H1 (cell line): ENCODE data around the gene HIP1. TPM values are rescaled to one million over a fixed set of nuclear protein-coding genes. Genes with fewer than 3 reads are reported as not detected.

Source experiments
- CTCF ChIA-PET: fragments of 300-600 bp; sonication (Branson Sonifier 250); formaldehyde crosslinking; loops from one replicate; lab custom pipeline; 2021; ENCODE audit not compliant: partially characterized antibody; lab: Charles Lee
- POLR2A ChIA-PET: fragments of 300-600 bp; sonication (Branson Sonifier 250); formaldehyde crosslinking; loops from one replicate; lab custom pipeline; 2021; ENCODE audit warnings: inconsistent platforms; ENCODE audit not compliant: partially characterized antibody; lab: Charles Lee
- DNase-seq, 2 experiments: peaks; one replicate each; pipeline versions ENCODE4 v3.0.0 to v3.0.0-alpha.2; 2010 to 2022; ENCODE audit warnings: low spot score in 2 of 2, low read depth in 1 of 2, mixed read lengths in 1 of 2
- FAIRE-seq: peaks from 2 replicates; lab custom pipeline; 2011; peaks lifted over from hg19 to GRCh38; lab: Jason Lieb, UNC
- H2AFZ ChIP-seq: 2 replicates; pipeline ENCODE4 v1.8.1; 2012; ENCODE audit warnings: low read length, inconsistent platforms
- H2AK5ac ChIP-seq: 2 replicates; pipeline ENCODE4 v1.6.1; 2013; ENCODE audit warnings: low read depth, low read length
- H2BK120ac ChIP-seq: replicated peaks from 2 replicates; pipeline ENCODE3; 2013; ENCODE audit warnings: low read depth, low read length, inconsistent platforms
- H2BK12ac ChIP-seq: 2 replicates; pipeline ENCODE4 v1.6.1; 2013; ENCODE audit warnings: low read depth, low read length
- H2BK15ac ChIP-seq: 2 replicates; pipeline ENCODE4 v1.6.1; 2013; ENCODE audit warnings: low read length
- H2BK20ac ChIP-seq: 2 replicates; pipeline ENCODE4 v1.6.1; 2013; ENCODE audit warnings: low read length
- H2BK5ac ChIP-seq: 2 replicates; pipeline ENCODE4 v1.6.1; 2013; ENCODE audit warnings: low read depth, low read length
- H3K14ac ChIP-seq: 2 replicates; pipeline ENCODE4 v1.6.1; 2013; ENCODE audit warnings: inconsistent platforms; ENCODE audit not compliant: insufficient read length
- H3K18ac ChIP-seq: 2 replicates; pipeline ENCODE4 v1.6.1; 2013; ENCODE audit warnings: low read length; ENCODE audit errors: extremely low read depth
- H3K23ac ChIP-seq: 2 replicates; pipeline ENCODE4 v1.6.1; 2013; ENCODE audit warnings: inconsistent platforms; ENCODE audit not compliant: insufficient read length
- H3K23me2 ChIP-seq: 2 replicates; pipeline ENCODE4 v1.6.1; 2013; ENCODE audit warnings: low read depth, low read length
- H3K27ac ChIP-seq: 2 replicates; pipeline ENCODE4 v1.6.1; 2011; ENCODE audit warnings: low read depth, low read length, inconsistent platforms
- H3K27me3 ChIP-seq, 4 experiments: replicated peaks in 1 of 4; 1 replicate in 1 of 4; 2 replicates in 3 of 4; pipeline versions ENCODE4 v1.6.1 to v1.8.1; 2011 to 2013; ENCODE audit warnings: low read length in 3 of 4, mild to moderate bottlenecking in 3 of 4, inconsistent platforms in 2 of 4, mixed read lengths in 2 of 4, moderate library complexity in 1 of 4; ENCODE audit not compliant: control insufficient read depth in 3 of 4, insufficient read depth in 3 of 4; ENCODE audit errors: extremely low read depth in 1 of 4
- H3K36me3 ChIP-seq, 4 experiments: 2 replicates each; pipeline versions ENCODE4 v1.6.1 to v1.8.1; 2011 to 2013; ENCODE audit warnings: mild to moderate bottlenecking in 4 of 4, low read length in 3 of 4, moderate library complexity in 2 of 4, control low read depth in 1 of 4, inconsistent platforms in 1 of 4; ENCODE audit not compliant: insufficient read depth in 4 of 4, control insufficient read depth in 2 of 4
- H3K4ac ChIP-seq: replicated peaks from 2 replicates; pipeline ENCODE3; 2013; ENCODE audit warnings: low read length, low read depth, mixed read lengths, inconsistent platforms; ENCODE audit not compliant: insufficient read length
- H3K4me1 ChIP-seq, 4 experiments: replicated peaks in 1 of 4; 1 replicate in 1 of 4; 2 replicates in 3 of 4; pipeline versions ENCODE4 v1.6.1 to v1.8.1; 2011 to 2013; ENCODE audit warnings: low read length in 3 of 4, inconsistent platforms in 2 of 4, mixed read lengths in 1 of 4; ENCODE audit not compliant: insufficient read depth in 4 of 4, control insufficient read depth in 3 of 4
- H3K4me2 ChIP-seq, 2 experiments: 2 replicates each; pipeline versions ENCODE4 v1.6.1 to v1.8.1; 2011 to 2013; ENCODE audit warnings: low read depth in 2 of 2, low read length in 2 of 2, control low read depth in 1 of 2, inconsistent platforms in 1 of 2, mild to moderate bottlenecking in 1 of 2; ENCODE audit not compliant: insufficient read depth in 1 of 2
- H3K4me3 ChIP-seq, 4 experiments: fragments of 200-600, 300-600 bp in 1 of 4; sonication (generic), shearing (Covaris generic), sonication (Bioruptor Twin) in 1 of 4; 2 replicates each; pipeline versions ENCODE4 v1.5.1 to v1.8.1; 2011 to 2016; ENCODE audit warnings: low read length in 4 of 4, low read depth in 3 of 4, control low read depth in 2 of 4, inconsistent platforms in 2 of 4, mild to moderate bottlenecking in 2 of 4, mixed read lengths in 1 of 4, moderate library complexity in 1 of 4; ENCODE audit not compliant: insufficient read depth in 2 of 4; ENCODE audit errors: extremely low read depth in 1 of 4
- H3K56ac ChIP-seq: replicated peaks from 2 replicates; pipeline ENCODE3; 2013; ENCODE audit warnings: low read depth, mild to moderate bottlenecking, mixed read lengths, low read length, inconsistent platforms; ENCODE audit not compliant: insufficient read length
- H3K79me1 ChIP-seq: 2 replicates; pipeline ENCODE4 v1.6.1; 2013; ENCODE audit warnings: low read depth, low read length, control low read depth
- H3K79me2 ChIP-seq, 2 experiments: 2 replicates each; pipeline versions ENCODE4 v1.6.1 to v1.8.1; 2012 to 2013; ENCODE audit warnings: low read length in 2 of 2, mild to moderate bottlenecking in 2 of 2, inconsistent platforms in 1 of 2; ENCODE audit not compliant: insufficient read depth in 2 of 2, control insufficient read depth in 1 of 2
- H3K9ac ChIP-seq, 4 experiments: replicated peaks in 1 of 4; 1 replicate in 1 of 4; 2 replicates in 3 of 4; pipeline versions ENCODE4 v1.6.1 to v1.8.1; 2011 to 2013; ENCODE audit warnings: low read depth in 3 of 4, low read length in 3 of 4, control low read depth in 2 of 4, mild to moderate bottlenecking in 2 of 4, moderate library complexity in 2 of 4, inconsistent platforms in 1 of 4; ENCODE audit errors: extremely low read depth in 1 of 4
- H3K9me3 ChIP-seq, 2 experiments: 2 replicates each; pipeline versions ENCODE4 v1.6.1 to v1.8.1; 2012 to 2013; ENCODE audit warnings: mild to moderate bottlenecking in 2 of 2, moderate library complexity in 2 of 2, control low read depth in 1 of 2, inconsistent platforms in 1 of 2, low read depth in 1 of 2, low read length in 1 of 2, mixed read lengths in 1 of 2; ENCODE audit not compliant: insufficient read depth in 2 of 2
- H4K20me1 ChIP-seq, 2 experiments: replicated peaks in 1 of 2; 2 replicates each; pipeline versions ENCODE3 to v1.8.1; 2011 to 2013; ENCODE audit warnings: inconsistent platforms in 2 of 2, low read length in 2 of 2, mild to moderate bottlenecking in 1 of 2; ENCODE audit not compliant: insufficient read depth in 2 of 2, control insufficient read depth in 1 of 2
- H4K5ac ChIP-seq: 2 replicates; pipeline ENCODE4 v1.6.1; 2013; ENCODE audit warnings: low read length, low read depth, mixed read lengths, inconsistent platforms; ENCODE audit not compliant: insufficient read length
- H4K8ac ChIP-seq: 2 replicates; pipeline ENCODE4 v1.8.0; 2013; ENCODE audit warnings: mild to moderate bottlenecking, moderate library complexity, low read length, inconsistent platforms; ENCODE audit not compliant: insufficient read depth; ENCODE audit errors: extremely low read depth
- H4K91ac ChIP-seq: replicated peaks from 2 replicates; pipeline ENCODE3; 2013; ENCODE audit warnings: low read length, mixed read lengths, inconsistent platforms; ENCODE audit not compliant: insufficient read length
- BCL11A ChIP-seq, 2 experiments: IDR thresholded peaks; one replicate each; pipeline ENCODE4 v1.6.1; 2011; ENCODE audit warnings: low read depth in 2 of 2, low read length in 2 of 2, mild to moderate bottlenecking in 2 of 2
- CHD2 ChIP-seq: IDR thresholded peaks from 2 replicates; pipeline ENCODE4 v1.6.1; 2012; ENCODE audit warnings: low read length, improper control_type of control experiment
- CREB1 ChIP-seq: IDR thresholded peaks from 2 replicates; pipeline ENCODE4 v1.6.1; 2012; ENCODE audit warnings: inconsistent platforms
- GABPA ChIP-seq: IDR thresholded peaks from 2 replicates; pipeline ENCODE4 v1.6.1; 2011; ENCODE audit warnings: mild to moderate bottlenecking, low read length, moderate library complexity, borderline replicate concordance; ENCODE audit not compliant: insufficient read depth
- HDAC2 ChIP-seq, 2 experiments: fragments of 300-600 bp in 1 of 2; sonication (generic) in 1 of 2; IDR thresholded peaks; 2 replicates each; pipeline ENCODE4 v1.6.1; 2011 to 2012; ENCODE audit warnings: low read depth in 2 of 2, low read length in 2 of 2, mild to moderate bottlenecking in 2 of 2, moderate library complexity in 2 of 2, borderline replicate concordance in 1 of 2, inconsistent platforms in 1 of 2
- JUN ChIP-seq: IDR thresholded peaks from 2 replicates; pipeline ENCODE4 v1.6.1; 2011; ENCODE audit warnings: low read depth, mild to moderate bottlenecking, improper control_type of control experiment, low read length
- JUND ChIP-seq: IDR thresholded peaks from 2 replicates; pipeline ENCODE4 v1.6.1; 2011; ENCODE audit warnings: mild to moderate bottlenecking, improper control_type of control experiment, low read length
- KDM1A ChIP-seq: fragments of 200-600, 300-600 bp; sonication (generic); IDR thresholded peaks from 2 replicates; pipeline ENCODE4 v1.7.1; 2016; ENCODE audit warnings: mild to moderate bottlenecking, low read length, borderline replicate concordance
- MAFK ChIP-seq: IDR thresholded peaks from 2 replicates; pipeline ENCODE4 v1.6.1; 2012; ENCODE audit warnings: low read depth, mild to moderate bottlenecking, improper control_type of control experiment, low read length
- SIRT6 ChIP-seq: IDR thresholded peaks from one replicate; pipeline ENCODE4 v1.7.1; 2012; ENCODE audit warnings: low read length, inconsistent platforms
- SIX5 ChIP-seq: IDR thresholded peaks from 2 replicates; pipeline ENCODE4 v1.6.1; 2011; ENCODE audit warnings: mild to moderate bottlenecking, low read depth, low read length
- SP2 ChIP-seq: IDR thresholded peaks from 2 replicates; pipeline ENCODE4 v1.6.1; 2012; ENCODE audit warnings: mild to moderate bottlenecking, low read length, inconsistent platforms
- YY1 ChIP-seq: IDR thresholded peaks from 2 replicates; pipeline ENCODE4 v1.6.1; 2011; ENCODE audit warnings: low read depth, mild to moderate bottlenecking, low read length
- WGBS, 2 experiments: shearing (Covaris generic) in 1 of 2; methylation state at CpG; one replicate each; pipeline versions ENCODE4 v1.1.6 to v1.1.7; 2013 to 2015; ENCODE audit warnings: low lambda C conversion rate in 2 of 2, mixed read lengths in 2 of 2, inconsistent platforms in 1 of 2, low coverage in 1 of 2, missing lambda C conversion rate in 1 of 2; ENCODE audit not compliant: insufficient replicate concordance in 2 of 2, insufficient coverage in 1 of 2, insufficient read length in 1 of 2; ENCODE audit errors: extremely low coverage in 1 of 2, missing lambda C conversion rate in 1 of 2; 5-methylcytosine and 5-hydroxymethylcytosine counted together
- polyA plus RNA-seq, 7 experiments: library from polyadenylated mRNA; depleted of rRNA in 3 of 7; stranded (reverse) in 5 of 7; unstranded in 2 of 7; fragments of >200 nt in 5 of 7; fragments of 200-250 nt in 2 of 7; gene quantifications; 1 replicate in 5 of 7; 2 replicates in 1 of 7; 4 replicates in 1 of 7; pipeline versions ENCODE4 v1.2.1 to v1.2.3, GENCODE V29; 2011 to 2013; ENCODE audit warnings: missing spikeins in 2 of 7, mixed read lengths in 2 of 7
- total RNA-seq: library from RNA; stranded (reverse); fragmentation: NEBNext Ultra II Directional; extraction: Animal tissue kit (Norgen Biotek cat#: 25700); gene quantifications from 2 replicates; pipeline ENCODE4 v1.2.1, GENCODE V29; 2021
- TF ChIP-seq, protein P1 (sequence below): IDR thresholded peaks from 2 replicates; pipeline ENCODE4 v1.6.1; 2012; ENCODE audit warnings: low read length, inconsistent platforms

HIP1 gene
- total and polyA plus RNA-seq, 2 of the 8 experiments (the other 6 are each of a cell fraction or from before 2014, with no cell fraction given) = 51.8 to 108 TPM

DNA sequence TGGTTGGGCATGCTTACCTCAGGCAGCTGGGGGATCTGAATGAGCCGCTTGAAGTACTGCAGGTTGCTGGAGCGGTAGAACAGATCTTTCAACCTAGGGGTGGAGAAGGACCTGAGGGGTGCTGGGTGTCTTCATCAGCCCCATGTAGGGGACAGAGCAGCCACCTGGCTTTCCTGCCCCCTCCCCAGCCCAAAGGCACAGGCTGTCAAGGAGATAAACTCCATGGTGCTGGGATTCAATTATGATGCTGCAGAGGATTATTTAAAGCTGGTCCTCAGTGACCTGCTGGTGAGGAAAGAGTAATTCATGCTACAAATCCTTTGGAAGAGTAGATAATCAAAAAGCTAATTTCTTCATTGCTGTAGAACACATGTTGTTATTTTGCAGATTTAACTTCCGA, 175.6 kb downstream of the HIP1 start:
- H3K14ac ChIP-seq = no peak overlapping the region
- no peak overlapping the region for H4K91ac ChIP-seq
- no peaks in the 10 kb centered on the region for H3K27me3 ChIP-seq
- FAIRE-seq (no peak), DNase-seq (no peak)
- no peak overlapping the region for H2AK5ac ChIP-seq
- WGBS, 2 experiments = 93% methylated on average over 3 of the region's 3 CpGs; no CpG with 5 or more reads in 1 of the 2 experiments
- no peaks in the 10 kb centered on the region for H3K23me2 ChIP-seq
- no peak overlapping the region for H3K23ac ChIP-seq
- no peak overlapping the region for H4K5ac ChIP-seq
- no peak overlapping the region for H2BK120ac ChIP-seq
- no peak overlapping the region for H3K4me2 ChIP-seq
- H2AFZ ChIP-seq = no peak overlapping the region
- no peaks in the 10 kb centered on the region for H3K4me1 ChIP-seq
- H2BK5ac ChIP-seq = no peak overlapping the region
- no peak overlapping the region for H3K56ac ChIP-seq
- no peaks in the 10 kb centered on the region for H3K79me1 ChIP-seq
- H3K9me3 ChIP-seq = no peaks in the 10 kb centered on the region
- no peak overlapping the region for H3K27ac ChIP-seq
- no peak overlapping the region for H3K4ac ChIP-seq
- no peak overlapping the region for H2BK15ac ChIP-seq
- H2BK20ac ChIP-seq = no peak overlapping the region
- no peak overlapping the region for H3K18ac ChIP-seq
- peaks cover 28 to 85% (median 65%) of the 10 kb centered on the region in 4 experiments for H3K36me3 ChIP-seq
- ChIA-PET POLR2A (no interaction called here), CTCF (interaction anchor here (0.7 to 1.4 kb wide), 2 partner anchors 10 to 14 kb away, joined by 3 read pairs; no protein-coding TSS in a partner anchor)
- no peak overlapping the region for H3K9ac ChIP-seq
- no peak overlapping the region for H3K4me3 ChIP-seq
- H4K8ac ChIP-seq = no peak overlapping the region
- H2BK12ac ChIP-seq = no peak overlapping the region
- H3K79me2 ChIP-seq = no peaks in the 10 kb centered on the region
- H4K20me1 ChIP-seq = peaks cover 1 to 3% of the 10 kb centered on the region in 2 experiments
- TF ChIP-seq SP2 (no peak), BCL11A (IDR thresholded peaks at IDR 0.05; ENCODE audit: low read depth in 2 of 2, low read length in 2 of 2) (no peak), JUN (no peak), YY1 (no peak), CREB1 (no peak), JUND (no peak), MAFK (no peak), KDM1A (no peak), SIX5 (no peak), GABPA (no peak), CHD2 (no peak), SIRT6 (no peak), HDAC2 (IDR thresholded peaks at IDR 0.05; ENCODE audit: borderline replicate concordance in 1 of 2, low read depth in 2 of 2, low read length in 2 of 2) (no peak)
- TF ChIP-seq, protein P1, sequence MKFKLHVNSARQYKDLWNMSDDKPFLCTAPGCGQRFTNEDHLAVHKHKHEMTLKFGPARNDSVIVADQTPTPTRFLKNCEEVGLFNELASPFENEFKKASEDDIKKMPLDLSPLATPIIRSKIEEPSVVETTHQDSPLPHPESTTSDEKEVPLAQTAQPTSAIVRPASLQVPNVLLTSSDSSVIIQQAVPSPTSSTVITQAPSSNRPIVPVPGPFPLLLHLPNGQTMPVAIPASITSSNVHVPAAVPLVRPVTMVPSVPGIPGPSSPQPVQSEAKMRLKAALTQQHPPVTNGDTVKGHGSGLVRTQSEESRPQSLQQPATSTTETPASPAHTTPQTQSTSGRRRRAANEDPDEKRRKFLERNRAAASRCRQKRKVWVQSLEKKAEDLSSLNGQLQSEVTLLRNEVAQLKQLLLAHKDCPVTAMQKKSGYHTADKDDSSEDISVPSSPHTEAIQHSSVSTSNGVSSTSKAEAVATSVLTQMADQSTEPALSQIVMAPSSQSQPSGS = no peak
